ENCODE data around the gene BOC. TPM values are rescaled to one million over a fixed set of nuclear protein-coding genes. Genes with fewer than 3 reads are reported as not detected.

Gene BOC
- total and polyA plus RNA-seq, 2 of the 8 experiments (the other 6 are each of a cell fraction or from before 2014, with no cell fraction given), result 6.9 to 9.3 TPM

DNA sequence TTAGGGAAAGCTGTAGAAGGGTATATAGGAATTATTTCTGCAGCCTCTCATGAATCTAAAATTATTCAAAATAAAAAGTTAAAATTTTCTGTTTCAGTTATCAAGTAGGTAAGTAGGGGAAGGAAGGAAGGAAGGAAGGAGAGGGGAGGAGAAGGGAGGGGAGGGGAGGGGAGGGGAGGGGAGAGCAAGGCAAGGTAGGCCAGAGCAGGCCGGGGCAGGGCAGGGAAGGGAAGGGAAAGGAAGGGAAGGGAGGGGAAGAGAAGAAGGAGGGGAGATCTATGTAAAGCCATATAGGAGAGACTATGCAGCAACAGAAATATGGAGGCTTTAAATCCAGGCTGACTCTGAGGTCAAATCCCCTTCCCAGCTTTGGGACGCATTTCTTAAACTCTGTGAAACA is 38.3 kb upstream of the BOC start (continued):
- TF ChIP-seq, protein P1, sequence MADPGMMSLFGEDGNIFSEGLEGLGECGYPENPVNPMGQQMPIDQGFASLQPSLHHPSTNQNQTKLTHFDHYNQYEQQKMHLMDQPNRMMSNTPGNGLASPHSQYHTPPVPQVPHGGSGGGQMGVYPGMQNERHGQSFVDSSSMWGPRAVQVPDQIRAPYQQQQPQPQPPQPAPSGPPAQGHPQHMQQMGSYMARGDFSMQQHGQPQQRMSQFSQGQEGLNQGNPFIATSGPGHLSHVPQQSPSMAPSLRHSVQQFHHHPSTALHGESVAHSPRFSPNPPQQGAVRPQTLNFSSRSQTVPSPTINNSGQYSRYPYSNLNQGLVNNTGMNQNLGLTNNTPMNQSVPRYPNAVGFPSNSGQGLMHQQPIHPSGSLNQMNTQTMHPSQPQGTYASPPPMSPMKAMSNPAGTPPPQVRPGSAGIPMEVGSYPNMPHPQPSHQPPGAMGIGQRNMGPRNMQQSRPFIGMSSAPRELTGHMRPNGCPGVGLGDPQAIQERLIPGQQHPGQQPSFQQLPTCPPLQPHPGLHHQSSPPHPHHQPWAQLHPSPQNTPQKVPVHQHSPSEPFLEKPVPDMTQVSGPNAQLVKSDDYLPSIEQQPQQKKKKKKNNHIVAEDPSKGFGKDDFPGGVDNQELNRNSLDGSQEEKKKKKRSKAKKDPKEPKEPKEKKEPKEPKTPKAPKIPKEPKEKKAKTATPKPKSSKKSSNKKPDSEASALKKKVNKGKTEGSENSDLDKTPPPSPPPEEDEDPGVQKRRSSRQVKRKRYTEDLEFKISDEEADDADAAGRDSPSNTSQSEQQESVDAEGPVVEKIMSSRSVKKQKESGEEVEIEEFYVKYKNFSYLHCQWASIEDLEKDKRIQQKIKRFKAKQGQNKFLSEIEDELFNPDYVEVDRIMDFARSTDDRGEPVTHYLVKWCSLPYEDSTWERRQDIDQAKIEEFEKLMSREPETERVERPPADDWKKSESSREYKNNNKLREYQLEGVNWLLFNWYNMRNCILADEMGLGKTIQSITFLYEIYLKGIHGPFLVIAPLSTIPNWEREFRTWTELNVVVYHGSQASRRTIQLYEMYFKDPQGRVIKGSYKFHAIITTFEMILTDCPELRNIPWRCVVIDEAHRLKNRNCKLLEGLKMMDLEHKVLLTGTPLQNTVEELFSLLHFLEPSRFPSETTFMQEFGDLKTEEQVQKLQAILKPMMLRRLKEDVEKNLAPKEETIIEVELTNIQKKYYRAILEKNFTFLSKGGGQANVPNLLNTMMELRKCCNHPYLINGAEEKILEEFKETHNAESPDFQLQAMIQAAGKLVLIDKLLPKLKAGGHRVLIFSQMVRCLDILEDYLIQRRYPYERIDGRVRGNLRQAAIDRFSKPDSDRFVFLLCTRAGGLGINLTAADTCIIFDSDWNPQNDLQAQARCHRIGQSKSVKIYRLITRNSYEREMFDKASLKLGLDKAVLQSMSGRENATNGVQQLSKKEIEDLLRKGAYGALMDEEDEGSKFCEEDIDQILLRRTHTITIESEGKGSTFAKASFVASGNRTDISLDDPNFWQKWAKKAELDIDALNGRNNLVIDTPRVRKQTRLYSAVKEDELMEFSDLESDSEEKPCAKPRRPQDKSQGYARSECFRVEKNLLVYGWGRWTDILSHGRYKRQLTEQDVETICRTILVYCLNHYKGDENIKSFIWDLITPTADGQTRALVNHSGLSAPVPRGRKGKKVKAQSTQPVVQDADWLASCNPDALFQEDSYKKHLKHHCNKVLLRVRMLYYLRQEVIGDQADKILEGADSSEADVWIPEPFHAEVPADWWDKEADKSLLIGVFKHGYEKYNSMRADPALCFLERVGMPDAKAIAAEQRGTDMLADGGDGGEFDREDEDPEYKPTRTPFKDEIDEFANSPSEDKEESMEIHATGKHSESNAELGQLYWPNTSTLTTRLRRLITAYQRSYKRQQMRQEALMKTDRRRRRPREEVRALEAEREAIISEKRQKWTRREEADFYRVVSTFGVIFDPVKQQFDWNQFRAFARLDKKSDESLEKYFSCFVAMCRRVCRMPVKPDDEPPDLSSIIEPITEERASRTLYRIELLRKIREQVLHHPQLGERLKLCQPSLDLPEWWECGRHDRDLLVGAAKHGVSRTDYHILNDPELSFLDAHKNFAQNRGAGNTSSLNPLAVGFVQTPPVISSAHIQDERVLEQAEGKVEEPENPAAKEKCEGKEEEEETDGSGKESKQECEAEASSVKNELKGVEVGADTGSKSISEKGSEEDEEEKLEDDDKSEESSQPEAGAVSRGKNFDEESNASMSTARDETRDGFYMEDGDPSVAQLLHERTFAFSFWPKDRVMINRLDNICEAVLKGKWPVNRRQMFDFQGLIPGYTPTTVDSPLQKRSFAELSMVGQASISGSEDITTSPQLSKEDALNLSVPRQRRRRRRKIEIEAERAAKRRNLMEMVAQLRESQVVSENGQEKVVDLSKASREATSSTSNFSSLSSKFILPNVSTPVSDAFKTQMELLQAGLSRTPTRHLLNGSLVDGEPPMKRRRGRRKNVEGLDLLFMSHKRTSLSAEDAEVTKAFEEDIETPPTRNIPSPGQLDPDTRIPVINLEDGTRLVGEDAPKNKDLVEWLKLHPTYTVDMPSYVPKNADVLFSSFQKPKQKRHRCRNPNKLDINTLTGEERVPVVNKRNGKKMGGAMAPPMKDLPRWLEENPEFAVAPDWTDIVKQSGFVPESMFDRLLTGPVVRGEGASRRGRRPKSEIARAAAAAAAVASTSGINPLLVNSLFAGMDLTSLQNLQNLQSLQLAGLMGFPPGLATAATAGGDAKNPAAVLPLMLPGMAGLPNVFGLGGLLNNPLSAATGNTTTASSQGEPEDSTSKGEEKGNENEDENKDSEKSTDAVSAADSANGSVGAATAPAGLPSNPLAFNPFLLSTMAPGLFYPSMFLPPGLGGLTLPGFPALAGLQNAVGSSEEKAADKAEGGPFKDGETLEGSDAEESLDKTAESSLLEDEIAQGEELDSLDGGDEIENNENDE (IDR thresholded peaks at IDR 0.05; ENCODE audit: insufficient replicate concordance, low read length), result no peak
- no peak for TF ChIP-seq POLR2AphosphoS5 (IDR thresholded peaks at IDR 0.05; ENCODE audit: low read depth, low read length)
- TF ChIP-seq SUZ12 (IDR thresholded peaks at IDR 0.05; ENCODE audit: low read length), result no peak
